K562 (cell line): ENCODE results near the gene KLHDC7A. TPM values are rescaled to one million over a fixed set of nuclear protein-coding genes. Genes with fewer than 3 reads are reported as not detected.
A peak's percentile ranks its signal among the peaks of the same experiment; 100 is the strongest.

Experiments used
- CHAMP1 ChIP-seq: fragments of 450-650 bp; IDR thresholded peaks from 2 replicates; pipeline ENCODE4 v1.6.1; 2016; ENCODE audit warnings: mild to moderate bottlenecking
- FOXP1 ChIP-seq: sonication (generic); formaldehyde crosslinking; IDR thresholded peaks from 2 replicates; pipeline ENCODE4 v1.8.0; 2022; ENCODE audit warnings: mild to moderate bottlenecking, missing genetic modification reagents
- IFI16 ChIP-seq: fragments of 250-450 bp; sonication (Bioruptor Pico); IDR thresholded peaks from 2 replicates; pipeline ENCODE4 v2.1.2; 2022; ENCODE audit warnings: mild to moderate bottlenecking, inconsistent platforms
- NFATC3 ChIP-seq: fragments of 450-650 bp; IDR thresholded peaks from 2 replicates; pipeline ENCODE4 v1.6.1; 2017; ENCODE audit warnings: mild to moderate bottlenecking
- PHF8 ChIP-seq: fragments of 200-600 bp; sonication (generic); IDR thresholded peaks from 2 replicates; pipeline ENCODE4 v1.6.1; 2012; ENCODE audit warnings: mixed run types, mild to moderate bottlenecking, inconsistent platforms, low read length, moderate library complexity, borderline replicate concordance
- TCF15 ChIP-seq: fragments of 250-450 bp; sonication (Bioruptor Pico); IDR thresholded peaks from 2 replicates; pipeline ENCODE4 v1.8.0; 2022; ENCODE audit warnings: moderate library complexity, mild to moderate bottlenecking, inconsistent platforms
- ZKSCAN8 ChIP-seq: fragments of 200-800 bp; sonication (Bioruptor generic); IDR thresholded peaks from 2 replicates; pipeline ENCODE4 v1.6.1; 2016; ENCODE audit warnings: missing genetic modification characterization, missing compliant biosample characterization
- ZNF280A ChIP-seq: fragments of 450-650 bp; IDR thresholded peaks from 2 replicates; pipeline ENCODE4 v1.6.1; 2018; ENCODE audit warnings: mild to moderate bottlenecking, low read depth; ENCODE audit not compliant: partially characterized antibody
- ZNF311 ChIP-seq: fragments of 250-450 bp; sonication (Bioruptor Pico); IDR thresholded peaks from 2 replicates; pipeline ENCODE4 v1.4.0; 2020; ENCODE audit warnings: mild to moderate bottlenecking, moderate library complexity
- ZNF707 ChIP-seq: fragments of 250-450 bp; sonication (Bioruptor Pico); conservative IDR thresholded peaks from 2 replicates; pipeline ENCODE4 v1.8.0; 2022; ENCODE audit warnings: inconsistent platforms, mild to moderate bottlenecking, moderate library complexity
- ZNF740 ChIP-seq, 3 experiments: fragments of 200-800 bp in 1 of 3; sonication (Bioruptor generic) in 1 of 3; sonication (generic) in 1 of 3; formaldehyde crosslinking in 1 of 3; IDR thresholded peaks; 2 replicates each; pipeline versions ENCODE4 v1.6.1 to v1.8.0; 2016 to 2022; ENCODE audit warnings: mild to moderate bottlenecking in 2 of 3, missing compliant biosample characterization in 2 of 3, missing genetic modification characterization in 2 of 3, missing genetic modification reagents in 1 of 3
- polyA plus RNA-seq, 8 experiments: library from polyadenylated mRNA; depleted of rRNA in 4 of 8; stranded (reverse) in 5 of 8; unstranded in 3 of 8; fragments of >200 nt; fragmentation: Nextera tagmentation in 2 of 8; fragmentation: Illumina TruSeq in 1 of 8; extraction: Ambion mirVana in 2 of 8; extraction: Trizol in 1 of 8; gene quantifications; 2 replicates each; pipeline versions ENCODE4 v1.2.1 to v1.2.3, GENCODE V29; 2011 to 2014; ENCODE audit warnings: inconsistent platforms in 1 of 8, missing spikeins in 1 of 8
- total RNA-seq, 7 experiments: library from RNA; depleted of rRNA in 6 of 7; stranded (reverse); fragments of >200 nt in 6 of 7; fragmentation: Illumina TruSeq in 2 of 7; extraction: Trizol in 2 of 7; gene quantifications; 2 replicates each; pipeline versions ENCODE4 v1.2.1 to v1.2.3, GENCODE V29; 2011 to 2021; ENCODE audit warnings: low replicate concordance in 1 of 7
- TF ChIP-seq, protein P1 (sequence below): fragments of 450-650 bp; IDR thresholded peaks from 2 replicates; pipeline ENCODE4 v1.6.1; 2016; ENCODE audit warnings: antibody characterized with exemption
- TF ChIP-seq, protein P2 (sequence below): fragments of 450-650 bp; formaldehyde crosslinking; IDR thresholded peaks from 2 replicates; pipeline ENCODE4 v1.4.0; 2022; ENCODE audit warnings: missing genetic modification characterization
- TF ChIP-seq, protein P3 (sequence below): fragments of 450-650 bp; IDR thresholded peaks from 2 replicates; pipeline ENCODE4 v1.7.1; 2018; ENCODE audit warnings: mild to moderate bottlenecking, low read depth; ENCODE audit not compliant: partially characterized antibody

KLHDC7A gene
- total and polyA plus RNA-seq, 9 of the 15 experiments (the other 6 are each of a cell fraction or from before 2014, with no cell fraction given): 0.01 to 0.02 (median 0.01) TPM; not detected in 6

DNA sequence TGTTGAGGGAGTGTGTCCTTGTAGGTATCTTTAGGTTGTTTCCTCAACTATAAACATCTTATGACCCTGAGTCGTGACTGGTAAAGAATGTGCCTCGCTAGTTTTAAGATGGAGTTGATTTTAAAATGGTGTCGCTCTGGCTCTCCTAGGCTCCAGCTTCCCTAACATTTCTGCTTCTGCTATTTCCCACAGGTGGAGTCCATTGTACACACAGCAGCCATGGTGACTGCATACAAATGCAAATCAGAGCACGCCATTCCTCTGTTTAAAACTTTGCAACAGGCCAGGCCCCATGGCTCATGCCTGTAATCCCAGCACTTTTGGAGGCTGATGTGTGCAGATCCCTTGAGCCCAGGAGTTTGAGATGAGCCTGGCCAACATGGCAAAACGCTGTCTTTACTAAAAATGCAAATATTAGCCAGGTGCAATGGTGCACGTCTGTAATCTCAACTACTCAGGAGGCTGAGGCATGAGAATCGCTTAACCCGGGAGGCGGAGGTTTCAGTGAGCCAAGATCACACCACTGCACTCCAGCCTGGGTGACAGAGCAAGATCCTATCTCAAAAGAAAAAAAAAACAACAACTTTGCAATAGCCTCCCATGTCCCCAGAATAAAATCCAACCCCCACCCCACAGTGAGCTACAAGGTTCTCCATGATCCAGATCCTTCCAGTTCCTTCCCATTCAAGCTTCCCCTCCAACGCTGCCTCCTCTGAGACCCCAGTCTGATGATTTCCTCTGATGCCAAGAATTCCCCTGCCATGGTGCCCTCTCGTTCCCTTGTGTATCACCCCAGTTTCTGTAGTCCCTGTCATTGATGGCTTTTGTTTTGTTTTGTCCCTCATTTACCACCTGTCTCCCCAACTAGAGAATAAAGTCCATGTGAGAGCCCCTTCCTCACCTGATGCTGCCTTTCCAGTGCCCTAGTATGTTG lies 36.9 kb upstream of the KLHDC7A start (continued):
- TF ChIP-seq CHAMP1 (no peak), PHF8 (no peak), ZNF740 (CRISPR knock-in tag; IDR thresholded peaks at IDR 0.05) (no peak), ZNF740 (tag; IDR thresholded peaks at IDR 0.05) (peak in 1 of 2 experiments; percentile 61; a peak in 1 of 4 replicates), ZNF707 (CRISPR knock-in tag) (no peak), FOXP1 (CRISPR knock-in tag) (no peak), NFATC3 (no peak), IFI16 (CRISPR knock-in tag) (no peak), ZNF280A (no peak), ZNF311 (peak; percentile 89), TCF15 (CRISPR knock-in tag) (no peak), ZKSCAN8 (CRISPR knock-in tag) (0 out of 2 replicates have a peak, but pooled peaks have one; percentile 54)
- TF ChIP-seq, protein P1, sequence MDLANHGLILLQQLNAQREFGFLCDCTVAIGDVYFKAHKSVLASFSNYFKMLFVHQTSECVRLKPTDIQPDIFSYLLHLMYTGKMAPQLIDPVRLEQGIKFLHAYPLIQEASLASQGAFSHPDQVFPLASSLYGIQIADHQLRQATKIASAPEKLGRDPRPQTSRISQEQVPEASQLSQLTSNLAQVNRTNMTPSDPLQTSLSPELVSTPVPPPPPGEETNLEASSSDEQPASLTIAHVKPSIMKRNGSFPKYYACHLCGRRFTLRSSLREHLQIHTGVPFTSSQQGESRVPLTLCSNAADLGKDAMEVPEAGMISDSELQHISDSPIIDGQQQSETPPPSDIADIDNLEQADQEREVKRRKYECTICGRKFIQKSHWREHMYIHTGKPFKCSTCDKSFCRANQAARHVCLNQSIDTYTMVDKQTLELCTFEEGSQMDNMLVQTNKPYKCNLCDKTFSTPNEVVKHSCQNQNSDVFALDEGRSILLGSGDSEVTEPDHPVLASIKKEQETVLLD: no peak
- TF ChIP-seq, protein P2, sequence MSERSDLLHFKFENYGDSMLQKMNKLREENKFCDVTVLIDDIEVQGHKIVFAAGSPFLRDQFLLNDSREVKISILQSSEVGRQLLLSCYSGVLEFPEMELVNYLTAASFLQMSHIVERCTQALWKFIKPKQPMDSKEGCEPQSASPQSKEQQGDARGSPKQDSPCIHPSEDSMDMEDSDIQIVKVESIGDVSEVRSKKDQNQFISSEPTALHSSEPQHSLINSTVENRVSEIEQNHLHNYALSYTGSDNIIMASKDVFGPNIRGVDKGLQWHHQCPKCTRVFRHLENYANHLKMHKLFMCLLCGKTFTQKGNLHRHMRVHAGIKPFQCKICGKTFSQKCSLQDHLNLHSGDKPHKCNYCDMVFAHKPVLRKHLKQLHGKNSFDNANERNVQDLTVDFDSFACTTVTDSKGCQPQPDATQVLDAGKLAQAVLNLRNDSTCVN: no peak
- TF ChIP-seq, protein P3, sequence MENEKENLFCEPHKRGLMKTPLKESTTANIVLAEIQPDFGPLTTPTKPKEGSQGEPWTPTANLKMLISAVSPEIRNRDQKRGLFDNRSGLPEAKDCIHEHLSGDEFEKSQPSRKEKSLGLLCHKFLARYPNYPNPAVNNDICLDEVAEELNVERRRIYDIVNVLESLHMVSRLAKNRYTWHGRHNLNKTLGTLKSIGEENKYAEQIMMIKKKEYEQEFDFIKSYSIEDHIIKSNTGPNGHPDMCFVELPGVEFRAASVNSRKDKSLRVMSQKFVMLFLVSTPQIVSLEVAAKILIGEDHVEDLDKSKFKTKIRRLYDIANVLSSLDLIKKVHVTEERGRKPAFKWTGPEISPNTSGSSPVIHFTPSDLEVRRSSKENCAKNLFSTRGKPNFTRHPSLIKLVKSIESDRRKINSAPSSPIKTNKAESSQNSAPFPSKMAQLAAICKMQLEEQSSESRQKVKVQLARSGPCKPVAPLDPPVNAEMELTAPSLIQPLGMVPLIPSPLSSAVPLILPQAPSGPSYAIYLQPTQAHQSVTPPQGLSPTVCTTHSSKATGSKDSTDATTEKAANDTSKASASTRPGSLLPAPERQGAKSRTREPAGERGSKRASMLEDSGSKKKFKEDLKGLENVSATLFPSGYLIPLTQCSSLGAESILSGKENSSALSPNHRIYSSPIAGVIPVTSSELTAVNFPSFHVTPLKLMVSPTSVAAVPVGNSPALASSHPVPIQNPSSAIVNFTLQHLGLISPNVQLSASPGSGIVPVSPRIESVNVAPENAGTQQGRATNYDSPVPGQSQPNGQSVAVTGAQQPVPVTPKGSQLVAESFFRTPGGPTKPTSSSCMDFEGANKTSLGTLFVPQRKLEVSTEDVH: no peak
